ENCODE data around the gene EFNA5.

EFNA5 gene

GRCh38 chr5:107407713-107408298 lies 262.9 kb downstream of the EFNA5 start:
- no peak overlapping the region for H3K4me3 ChIP-seq (ENCODE audit: low read depth, low read length)
- TF ChIP-seq CTCF (IDR thresholded peaks at IDR 0.05; ENCODE audit: borderline replicate concordance, insufficient read depth, low read depth, low read length): no peak

- H3K4me3 ChIP-seq (ENCODE audit: low read depth, low read length): no peak overlapping the region
- no peak for TF ChIP-seq CTCF (IDR thresholded peaks at IDR 0.05; ENCODE audit: borderline replicate concordance, insufficient read depth, low read depth, low read length)
Measured at GRCh38 chr5:107404595-107405374, 266.0 kb downstream of the EFNA5 start.

GRCh38 chr5:107403228-107403953 lies 267.3 kb downstream of the EFNA5 start:
- TF ChIP-seq CTCF (IDR thresholded peaks at IDR 0.05; ENCODE audit: borderline replicate concordance, insufficient read depth, low read depth, low read length): no peak
- H3K4me3 ChIP-seq (ENCODE audit: low read depth, low read length): no peak overlapping the region

GRCh38 chr5:107402434-107403227 lies 268.1 kb downstream of the EFNA5 start:
- no peak for TF ChIP-seq CTCF (IDR thresholded peaks at IDR 0.05; ENCODE audit: borderline replicate concordance, insufficient read depth, low read depth, low read length)
- no peak overlapping the region for H3K4me3 ChIP-seq (ENCODE audit: low read depth, low read length)

- TF ChIP-seq CTCF (IDR thresholded peaks at IDR 0.05; ENCODE audit: borderline replicate concordance, insufficient read depth, low read depth, low read length): no peak
Measured at GRCh38 chr5:107401470-107402122, 269.1 kb downstream of the EFNA5 start.

GRCh38 chr5:107400328-107400727 lies 270.4 kb downstream of the EFNA5 start:
- TF ChIP-seq CTCF (IDR thresholded peaks at IDR 0.05; ENCODE audit: borderline replicate concordance, insufficient read depth, low read depth, low read length): no peak
- H3K4me3 ChIP-seq (ENCODE audit: low read depth, low read length): no peak overlapping the region

More at GRCh38 chr5:107401470-107402122, 269.1 kb downstream of the EFNA5 start:
- H3K4me3 ChIP-seq (ENCODE audit: low read depth, low read length): no peak overlapping the region
